ENCODE results near the gene ESPNL.
"Not testable (repeated sequence)": the region's sequence is repeated elsewhere in the genome, so short reads cannot be mapped to it uniquely, and the experiment has no call there.

DNA sequence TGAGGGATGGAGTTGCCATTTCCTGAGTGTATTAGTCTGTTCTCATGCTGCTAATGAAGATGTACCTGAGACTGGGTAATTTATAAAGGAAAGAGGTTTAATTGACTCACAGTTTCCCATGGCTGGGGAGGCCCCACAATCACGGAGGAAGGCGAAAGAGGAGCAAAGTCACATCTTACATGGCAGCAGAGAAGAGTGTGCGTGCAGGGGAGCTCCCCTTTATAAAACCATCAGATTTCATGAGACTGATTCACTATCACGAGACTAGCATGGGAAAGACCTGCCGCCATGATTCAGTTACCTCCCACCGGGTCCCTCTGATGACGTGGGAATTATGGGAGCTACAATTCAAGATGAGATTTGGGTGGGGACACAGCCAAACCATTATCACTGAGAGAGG is 33.4 kb upstream of the ESPNL start:
- TF ChIP-seq POLR2A (IDR thresholded peaks at IDR 0.05; ENCODE audit: low read length); GATA1 (IDR thresholded peaks at IDR 0.05; ENCODE audit: low read depth, low read length): not testable (repeated sequence)
